Activated naive CD4-positive, alpha-beta T cell treated with anti-CD3 and anti-CD28 coated beads, Interleukin-2, amount 50 U/mL, for 24 hours (primary cell): ENCODE measurements around the gene SYNGR3.
"Not testable (repeated sequence)": the region's sequence is repeated elsewhere in the genome, so short reads cannot be mapped to it uniquely, and the experiment has no call there.

Experiments
- H3K27ac Mint-ChIP-seq: one replicate; pipeline ENCODE4 v1.8.0; 2021; ENCODE audit warnings: mild to moderate bottlenecking, mixed read lengths
- H3K27me3 Mint-ChIP-seq: one replicate; pipeline ENCODE4 v1.8.0; 2021; ENCODE audit warnings: mixed read lengths
- H3K36me3 Mint-ChIP-seq: one replicate; pipeline ENCODE4 v1.8.0; 2021; ENCODE audit warnings: mixed read lengths
- H3K4me1 Mint-ChIP-seq: one replicate; pipeline ENCODE4 v1.8.0; 2021; ENCODE audit warnings: mixed read lengths
- H3K4me3 Mint-ChIP-seq: one replicate; pipeline ENCODE4 v1.8.0; 2021; ENCODE audit warnings: mild to moderate bottlenecking, mixed read lengths
- H3K9me3 Mint-ChIP-seq: one replicate; pipeline ENCODE4 v1.8.0; 2021; ENCODE audit warnings: mixed read lengths

SYNGR3 gene

DNA sequence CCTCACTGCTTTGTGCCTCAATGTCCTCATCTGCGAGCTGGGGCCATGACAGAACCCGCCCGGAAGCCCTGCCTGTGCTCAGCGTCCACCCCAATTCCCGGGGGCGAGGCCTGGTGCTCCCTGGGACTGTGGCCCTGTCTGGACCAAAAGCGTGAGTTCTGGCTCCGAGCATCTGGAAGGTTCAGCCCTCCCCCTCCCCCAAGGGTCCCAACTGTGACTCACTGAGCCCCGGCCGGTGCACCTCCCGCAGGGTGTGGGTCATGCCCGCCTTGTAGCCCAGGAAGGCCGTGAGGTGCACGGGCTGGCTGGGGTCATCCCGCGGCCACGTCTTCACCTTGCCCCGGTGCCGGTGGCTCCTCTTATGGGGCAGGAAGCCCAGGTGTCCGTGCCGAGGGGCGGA is 36.0 kb upstream of the SYNGR3 start:
- Mint-ChIP-seq H3K27me3 (no peaks in the 10 kb centered on the region), H3K27ac (no peak overlapping the region), H3K4me3 (no peak overlapping the region), H3K4me1 (no peaks in the 10 kb centered on the region), H3K9me3 (no peaks in the 10 kb centered on the region), H3K36me3 (no peaks in the 10 kb centered on the region)

DNA sequence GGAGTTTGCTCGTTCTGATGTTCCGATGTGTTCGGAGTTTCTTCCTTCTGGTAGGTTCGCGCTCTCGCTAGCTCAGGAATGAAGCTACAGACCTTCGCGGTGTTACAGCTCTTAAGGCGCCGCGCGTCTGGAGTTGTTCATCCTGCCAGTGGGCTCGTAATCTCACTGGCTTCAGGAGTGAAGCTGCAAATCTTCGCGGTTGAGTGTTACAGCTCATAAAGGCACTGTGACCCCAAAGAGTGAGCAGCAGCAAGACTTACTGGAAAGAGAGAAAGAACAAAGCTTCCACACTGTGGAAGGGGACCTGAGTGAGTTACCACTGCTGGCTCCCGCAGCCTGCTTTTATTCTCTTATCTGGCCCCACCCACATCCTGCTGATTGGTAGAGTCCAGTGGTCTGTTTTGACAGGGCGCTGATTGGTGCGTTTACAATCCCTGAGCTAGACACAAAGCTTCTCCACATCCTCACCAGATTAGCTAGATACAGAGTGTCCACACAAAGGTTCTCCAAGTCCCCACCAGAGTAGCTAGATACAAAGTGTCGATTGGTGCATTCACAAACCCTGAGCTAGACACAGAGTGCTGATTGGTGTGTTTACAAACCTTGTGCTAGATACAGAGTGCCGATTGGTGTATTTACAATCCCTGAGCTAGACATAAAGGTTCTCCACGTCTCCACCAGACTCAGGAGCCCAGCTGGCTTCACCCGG is 32.2 kb upstream of the SYNGR3 start:
- not testable (repeated sequence) for H3K36me3 Mint-ChIP-seq, H3K27ac Mint-ChIP-seq, H3K27me3 Mint-ChIP-seq

DNA sequence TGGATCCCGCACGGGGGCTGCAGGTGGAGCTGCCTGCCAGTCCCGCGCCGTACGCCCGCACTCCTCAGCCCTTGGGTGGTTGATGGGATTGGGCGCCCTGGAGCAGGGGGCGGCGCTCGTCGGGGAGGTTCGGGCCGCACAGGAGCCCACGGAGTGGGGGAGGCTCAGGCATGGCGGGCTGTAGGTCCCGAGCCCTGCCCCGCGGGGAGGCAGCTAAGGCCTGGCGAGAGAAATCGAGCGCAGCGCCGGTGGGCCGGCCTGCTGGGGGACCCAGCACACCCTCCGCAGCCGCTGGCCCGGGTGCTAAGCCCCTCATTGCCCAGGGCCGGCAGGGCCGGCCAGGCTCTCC is 31.7 kb upstream of the SYNGR3 start:
- H3K36me3 Mint-ChIP-seq, H3K27me3 Mint-ChIP-seq, H3K9me3 Mint-ChIP-seq, H3K4me3 Mint-ChIP-seq, H3K27ac Mint-ChIP-seq: not testable (repeated sequence)
- H3K4me1 Mint-ChIP-seq, result peaks cover 25% of the 10 kb centered on the region

More for the DNA sequence above, 32.2 kb upstream of the SYNGR3 start:
- not testable (repeated sequence) for H3K9me3 Mint-ChIP-seq, H3K4me3 Mint-ChIP-seq
- H3K4me1 Mint-ChIP-seq, result peaks cover 21% of the 10 kb centered on the region

DNA sequence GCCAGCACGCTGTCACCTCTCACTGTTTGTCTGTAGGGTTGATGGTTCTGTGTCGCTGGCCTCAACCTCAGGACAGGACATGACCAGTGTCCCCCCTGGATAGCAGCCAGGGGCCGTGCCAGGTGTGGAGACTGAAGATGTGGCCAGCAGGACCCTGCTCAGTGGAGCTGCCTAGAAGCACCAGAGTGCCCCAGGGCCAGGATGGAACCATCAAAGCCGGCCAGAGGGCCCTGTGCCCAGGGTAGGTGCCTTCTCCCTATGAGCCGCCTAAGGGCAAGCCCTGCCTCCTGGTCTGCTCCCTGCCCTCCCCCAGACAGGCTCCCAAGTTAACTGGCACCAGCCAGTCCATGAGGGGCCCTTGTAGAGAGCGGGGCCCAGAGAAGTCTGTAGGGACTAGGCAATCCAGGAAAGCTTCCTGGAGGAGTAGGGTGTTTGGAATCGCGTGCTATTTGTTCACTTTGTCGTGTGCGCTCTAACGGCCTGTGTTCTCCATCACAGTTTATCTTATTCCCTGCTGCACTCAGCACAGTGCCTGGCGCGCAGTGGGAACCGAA is 31.0 kb upstream of the SYNGR3 start:
- H3K4me3 Mint-ChIP-seq, result peak overlapping the region; percentile 94
- H3K36me3 Mint-ChIP-seq, result peaks cover 15% of the 10 kb centered on the region
- peak overlapping the region; percentile 46 for H3K27ac Mint-ChIP-seq
- H3K4me1 Mint-ChIP-seq, result peaks cover 28% of the 10 kb centered on the region
- H3K9me3 Mint-ChIP-seq, result no peaks in the 10 kb centered on the region
- H3K27me3 Mint-ChIP-seq, result no peaks in the 10 kb centered on the region

DNA sequence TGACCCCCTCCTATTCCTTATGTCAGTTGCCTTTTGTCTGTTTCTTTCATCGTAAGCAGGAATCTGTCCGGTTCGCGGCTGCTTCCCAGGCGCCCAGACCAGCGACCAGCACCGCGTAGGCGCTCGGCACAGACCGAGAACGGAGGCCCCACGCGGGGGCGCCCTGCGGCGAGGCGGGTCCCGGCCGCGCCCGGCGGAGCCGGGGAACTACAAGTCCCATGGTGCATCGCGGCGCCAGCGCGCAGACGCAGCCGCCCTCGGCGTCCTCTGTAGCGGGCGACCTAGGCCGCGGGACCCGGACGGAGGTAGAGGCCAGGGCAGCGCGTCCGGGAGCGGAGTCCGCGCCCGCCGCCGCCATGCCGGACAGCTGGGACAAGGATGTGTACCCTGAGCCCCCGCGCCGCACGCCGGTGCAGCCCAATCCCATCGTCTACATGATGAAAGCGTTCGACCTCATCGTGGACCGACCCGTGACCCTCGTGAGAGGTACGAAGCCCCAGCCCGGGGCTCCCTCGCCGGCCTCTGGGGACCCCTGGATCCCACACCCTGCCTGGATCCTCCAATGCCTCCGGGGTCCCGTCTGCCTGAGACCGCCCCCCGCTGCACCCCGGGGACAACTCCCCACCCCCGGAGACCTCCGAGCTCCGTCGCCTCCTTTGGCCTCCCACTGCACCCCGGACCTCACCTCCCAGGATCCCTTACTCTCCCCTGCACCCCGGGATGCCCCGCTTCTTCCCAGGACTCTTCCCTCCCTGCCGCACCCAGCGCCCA is 30.3 kb upstream of the SYNGR3 start, which contains the start of gene NDUFB10:
Gene NDUFB10, plus strand, starts transcription at position 270 of the 771 bp plus-strand sequence. Its CDS starts 87 bp downstream, at position 357.
- peak within 1 kb of the TSS; percentile 92 for H3K27ac Mint-ChIP-seq
- no peaks in the 10 kb centered on the region for H3K9me3 Mint-ChIP-seq
- H3K27me3 Mint-ChIP-seq, result no peaks in the 10 kb centered on the region
- H3K4me1 Mint-ChIP-seq, result peaks cover 28% of the 10 kb centered on the region
- peak within 1 kb of the TSS; percentile 94 for H3K4me3 Mint-ChIP-seq
- peaks cover 19% of the 10 kb centered on the region for H3K36me3 Mint-ChIP-seq

DNA sequence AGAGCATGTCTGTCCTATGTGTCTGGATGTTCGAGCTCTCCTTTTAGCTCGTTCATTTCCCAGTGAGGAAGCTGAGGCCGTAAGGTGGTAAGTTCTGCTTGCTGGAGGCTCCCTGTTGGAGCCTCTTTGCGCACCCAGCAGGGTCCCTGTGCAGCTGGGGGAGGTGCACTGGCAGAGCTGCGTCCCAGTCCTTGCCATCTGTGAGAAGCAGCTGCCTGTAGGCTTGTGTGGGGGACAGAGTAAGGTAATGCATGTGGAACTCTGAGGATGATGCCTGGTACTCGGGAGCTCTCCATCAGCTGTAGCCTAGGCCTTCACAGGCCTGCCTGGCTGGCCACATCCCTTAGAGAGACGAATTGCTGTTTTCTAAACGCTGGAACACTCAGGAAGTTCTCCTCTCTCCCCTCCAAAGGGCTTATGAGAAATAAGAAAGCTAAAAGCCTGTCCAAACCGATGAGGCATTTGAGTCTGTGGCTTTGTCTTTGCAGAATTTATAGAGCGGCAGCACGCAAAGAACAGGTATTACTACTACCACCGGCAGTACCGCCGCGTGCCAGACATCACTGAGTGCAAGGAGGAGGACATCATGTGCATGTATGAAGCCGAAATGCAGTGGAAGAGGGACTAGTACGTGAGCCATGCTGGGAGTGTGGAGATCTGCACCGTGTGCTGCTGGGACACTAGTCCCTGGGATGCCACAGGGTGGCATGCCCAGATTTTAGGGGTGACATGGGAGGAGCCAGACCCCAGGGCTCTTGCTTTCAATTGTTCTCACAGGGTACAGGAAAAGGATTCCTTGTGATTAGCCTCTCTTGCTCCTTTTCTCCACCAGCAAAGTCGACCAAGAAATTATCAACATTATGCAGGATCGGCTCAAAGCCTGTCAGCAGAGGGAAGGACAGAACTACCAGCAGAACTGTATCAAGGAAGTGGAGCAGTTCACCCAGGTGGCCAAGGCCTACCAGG is 28.8 kb upstream of the SYNGR3 start:
- Mint-ChIP-seq H3K27ac (peak overlapping the region; percentile 92), H3K36me3 (peaks cover 22% of the 10 kb centered on the region), H3K4me1 (peaks cover 34% of the 10 kb centered on the region), H3K4me3 (peak overlapping the region; percentile 94), H3K27me3 (no peaks in the 10 kb centered on the region), H3K9me3 (no peaks in the 10 kb centered on the region)

DNA sequence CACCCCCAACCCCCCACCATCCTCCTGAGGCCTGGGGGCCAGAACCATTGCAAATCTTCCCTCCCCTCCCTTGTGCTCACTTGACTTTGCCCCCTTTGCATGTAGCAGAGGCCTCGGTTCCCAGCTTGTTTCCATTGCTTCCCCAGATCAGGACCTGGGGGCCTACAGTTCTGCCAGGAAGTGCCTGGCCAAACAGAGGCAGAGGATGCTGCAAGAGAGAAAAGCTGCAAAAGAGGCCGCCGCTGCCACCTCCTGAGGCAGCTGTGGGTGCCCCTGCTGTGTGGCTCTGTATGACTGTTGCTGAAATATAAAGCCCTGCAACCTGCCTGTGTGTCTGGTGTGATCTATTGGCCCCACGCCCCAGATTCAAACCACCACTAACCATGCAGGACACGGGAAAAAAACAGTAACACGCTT is 28.1 kb upstream of the SYNGR3 start:
- H3K27ac Mint-ChIP-seq, result peak overlapping the region; percentile 98
- H3K9me3 Mint-ChIP-seq, result no peaks in the 10 kb centered on the region
- H3K36me3 Mint-ChIP-seq, result peaks cover 22% of the 10 kb centered on the region
- H3K4me1 Mint-ChIP-seq, result peaks cover 34% of the 10 kb centered on the region
- H3K27me3 Mint-ChIP-seq, result no peaks in the 10 kb centered on the region
- peak overlapping the region; percentile 94 for H3K4me3 Mint-ChIP-seq

DNA sequence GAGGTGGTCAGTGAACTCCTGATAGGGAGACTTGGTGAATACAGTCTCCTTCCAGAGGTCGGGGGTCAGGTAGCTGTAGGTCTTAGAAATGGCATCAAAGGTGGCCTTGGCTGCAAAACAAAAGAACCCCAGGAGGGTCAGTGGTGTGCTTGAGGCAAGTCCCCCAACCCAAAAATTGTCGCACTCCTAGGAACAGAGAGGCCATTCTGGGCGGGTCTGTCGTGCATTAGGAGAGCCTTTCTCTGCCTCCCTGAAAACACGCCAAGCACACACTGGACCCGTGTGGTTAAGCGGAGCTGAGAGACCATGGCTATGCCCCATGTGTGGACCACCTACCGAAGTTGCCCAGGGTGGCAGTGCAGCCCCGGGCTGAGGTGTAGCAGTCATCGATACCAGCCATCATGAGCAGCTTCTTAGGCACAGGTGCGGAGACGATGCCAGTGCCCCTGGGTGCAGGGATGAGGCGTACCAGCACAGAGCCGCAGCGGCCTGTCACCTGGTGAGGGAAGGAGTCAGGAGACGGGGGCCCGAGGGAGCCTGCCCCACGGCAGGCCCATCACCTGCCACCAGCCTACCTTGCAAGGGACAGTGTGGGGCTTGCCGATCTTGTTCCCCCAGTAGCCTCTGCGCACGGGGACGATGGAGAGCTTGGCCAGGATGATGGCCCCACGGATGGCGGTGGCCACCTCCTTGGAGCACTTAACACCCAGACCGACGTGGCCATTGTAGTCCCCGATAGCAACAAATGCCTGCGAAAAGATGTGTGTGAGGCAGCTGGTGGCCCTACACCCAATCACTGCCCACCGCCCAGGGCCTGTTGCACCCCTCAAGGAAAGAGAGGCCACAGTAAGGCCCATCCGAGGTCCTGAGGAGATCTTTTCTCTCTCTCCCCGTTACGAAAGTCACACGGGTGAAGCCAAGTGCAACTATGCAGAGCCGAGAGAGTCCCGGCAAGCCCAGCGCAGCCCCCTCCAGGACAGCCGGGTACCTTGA is 27.3 kb upstream of the SYNGR3 start:
- Mint-ChIP-seq H3K36me3 (peaks cover 22% of the 10 kb centered on the region), H3K4me1 (peaks cover 34% of the 10 kb centered on the region), H3K27ac (peak overlapping the region; percentile 98), H3K4me3 (peak overlapping the region; percentile 94)
- not testable (repeated sequence) for H3K9me3 Mint-ChIP-seq, H3K27me3 Mint-ChIP-seq

DNA sequence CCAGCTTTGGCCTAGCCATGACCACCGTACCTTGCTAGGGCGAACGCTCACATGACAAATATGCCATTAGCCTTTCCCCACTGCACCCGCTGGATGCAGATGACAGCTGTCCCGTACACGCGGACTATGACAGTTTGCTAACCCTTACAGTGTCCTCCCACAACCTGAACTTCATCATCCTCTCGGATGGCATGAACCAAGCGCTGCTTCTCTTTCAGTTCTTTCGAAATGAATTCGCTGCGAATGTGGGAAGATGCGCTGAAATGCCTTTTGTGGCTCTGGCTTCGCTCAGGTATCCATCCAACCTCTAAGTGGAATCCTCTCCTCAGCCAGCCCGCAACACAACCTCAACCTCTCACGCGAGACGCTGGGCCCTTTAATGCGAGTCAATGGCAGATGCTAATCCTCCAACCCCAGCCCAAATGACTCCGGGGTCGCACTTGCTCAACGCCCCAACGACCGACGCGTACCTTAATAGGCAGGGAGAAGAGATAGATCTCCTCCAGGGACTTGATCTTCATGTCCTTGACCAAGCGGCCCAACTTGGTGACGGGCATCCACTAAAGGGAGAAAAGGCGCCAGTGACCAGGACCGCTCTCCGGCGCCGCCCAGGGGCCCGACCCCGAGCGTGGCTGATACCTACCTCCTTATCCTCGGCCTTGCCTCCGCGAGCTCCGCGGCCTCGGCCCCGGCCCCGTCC is 25.8 kb upstream of the SYNGR3 start:
- H3K9me3 Mint-ChIP-seq, result no peaks in the 10 kb centered on the region
- peak overlapping the region; percentile 94 for H3K4me3 Mint-ChIP-seq
- H3K36me3 Mint-ChIP-seq, result peaks cover 22% of the 10 kb centered on the region
- peaks cover 34% of the 10 kb centered on the region for H3K4me1 Mint-ChIP-seq
- H3K27me3 Mint-ChIP-seq, result no peaks in the 10 kb centered on the region
- peak overlapping the region; percentile 98 for H3K27ac Mint-ChIP-seq

DNA sequence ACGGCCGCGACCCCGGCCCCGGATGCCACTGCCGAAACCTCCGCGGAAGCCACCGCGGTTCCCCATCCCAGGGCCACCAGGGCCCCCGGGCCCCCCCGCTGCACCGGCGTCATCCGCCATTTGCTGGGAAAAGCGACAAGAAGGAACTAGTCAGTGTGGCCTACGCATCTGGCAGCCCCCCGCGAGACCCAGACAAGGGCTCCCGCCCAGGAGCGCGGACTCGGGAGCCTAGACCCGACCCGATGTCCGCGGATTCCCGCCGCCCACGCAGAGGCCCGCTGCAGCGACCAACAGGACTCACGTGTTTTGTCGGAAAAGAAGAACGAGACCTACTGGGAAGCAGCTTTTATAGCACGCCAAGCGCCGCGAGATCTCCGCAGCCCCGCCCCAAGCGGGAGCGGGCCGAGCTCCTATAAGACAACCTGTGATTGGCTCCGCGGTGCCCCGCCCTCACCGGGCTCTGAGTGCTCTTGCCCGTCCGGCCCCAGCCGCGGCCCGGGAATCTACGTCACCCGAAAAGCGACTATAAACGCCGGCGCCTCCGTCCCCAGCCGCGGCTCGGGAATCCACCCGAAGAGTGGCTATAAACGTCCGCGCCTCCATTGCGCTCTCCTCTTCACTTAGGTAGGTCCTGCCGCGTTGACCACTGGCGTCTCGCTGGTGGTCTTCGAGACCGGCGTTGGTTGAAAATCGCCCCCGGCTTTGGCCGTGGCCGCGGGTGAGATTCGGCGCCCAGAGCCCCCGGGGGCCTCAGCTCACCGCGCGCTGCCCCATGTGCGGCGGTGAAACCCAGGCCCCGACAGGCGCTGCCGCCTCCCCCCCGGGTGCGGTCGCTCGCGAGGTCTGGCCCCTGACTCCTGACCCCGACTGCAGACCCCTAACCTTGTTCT is 25.0 kb upstream of the SYNGR3 start, which contains the start of gene RPS2:
Gene RPS2, minus strand, starts transcription at position 321 of the 890 bp plus-strand sequence. Its CDS starts 201 bp downstream, at position 120.
- Mint-ChIP-seq H3K4me1 (peaks cover 31% of the 10 kb centered on the region), H3K27ac (peak within 1 kb of the TSS; percentile 98), H3K36me3 (peaks cover 22% of the 10 kb centered on the region)

DNA sequence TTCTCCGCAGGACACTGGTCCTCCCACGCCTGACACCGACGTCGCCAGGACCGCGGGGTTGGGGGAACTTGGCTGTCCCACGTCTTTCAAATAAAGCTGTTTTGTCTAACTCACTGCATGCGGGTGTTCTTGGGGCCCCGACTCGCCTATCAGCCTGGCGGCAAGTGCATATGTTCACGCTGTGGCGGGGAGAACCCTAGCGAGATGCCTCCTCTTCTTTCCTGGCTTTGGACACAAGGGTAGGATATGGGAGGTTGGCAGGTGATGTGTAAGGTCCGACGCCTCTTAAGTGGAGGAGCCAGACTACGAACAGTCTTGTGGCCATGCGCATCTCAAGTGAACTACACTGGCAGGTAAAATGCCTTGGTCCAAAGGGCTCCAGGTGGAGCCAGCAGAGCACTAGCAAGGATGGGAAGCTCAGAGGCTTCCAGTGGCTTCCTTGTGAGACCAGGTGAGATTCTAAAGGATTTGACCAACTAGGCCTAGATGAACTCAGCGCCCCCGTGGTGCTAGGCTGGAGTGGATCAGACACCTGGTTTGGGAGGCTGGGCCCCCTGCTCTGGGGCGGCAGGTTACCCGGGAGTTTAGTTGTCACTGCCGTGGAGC is 24.3 kb upstream of the SYNGR3 start:
- H3K4me1 Mint-ChIP-seq, result peaks cover 25% of the 10 kb centered on the region
- H3K36me3 Mint-ChIP-seq, result peaks cover 22% of the 10 kb centered on the region
- H3K27ac Mint-ChIP-seq, result peak overlapping the region; percentile 95
- no peaks in the 10 kb centered on the region for H3K27me3 Mint-ChIP-seq
- H3K9me3 Mint-ChIP-seq, result no peaks in the 10 kb centered on the region
- H3K4me3 Mint-ChIP-seq, result peak overlapping the region; percentile 94

More for the DNA sequence above, 25.0 kb upstream of the SYNGR3 start, which contains the start of gene RPS2:
- Mint-ChIP-seq H3K9me3 (no peaks in the 10 kb centered on the region), H3K27me3 (no peaks in the 10 kb centered on the region), H3K4me3 (peak within 1 kb of the TSS; percentile 94)

DNA sequence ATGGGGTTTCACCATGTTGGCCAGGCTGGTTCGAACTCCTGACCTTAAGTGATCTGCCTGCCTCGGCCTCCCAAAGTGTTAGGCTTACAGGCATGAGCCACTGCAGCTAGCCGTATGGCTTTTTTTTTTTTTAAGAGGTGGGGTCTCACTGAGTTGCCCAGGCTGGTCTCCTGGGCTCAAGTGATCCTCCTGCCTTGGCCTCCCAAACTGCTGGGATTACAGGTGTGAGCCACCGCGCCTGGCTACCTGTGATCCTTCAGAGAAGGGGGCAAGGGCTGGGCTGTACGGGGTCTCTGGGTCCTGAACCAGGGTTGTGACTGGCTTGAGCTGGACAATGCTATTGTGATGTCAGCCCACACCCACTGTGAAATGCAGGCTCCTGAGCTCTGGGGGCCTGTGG is 23.3 kb upstream of the SYNGR3 start, which contains the start of gene RNF151:
Gene RNF151, plus strand, starts transcription at position 397 of the 400 bp plus-strand sequence. CDS start 26 bp downstream, outside the sequence.
- Mint-ChIP-seq H3K36me3 (peaks cover 18% of the 10 kb centered on the region), H3K4me3 (peak within 1 kb of the TSS; percentile 94), H3K4me1 (peaks cover 23% of the 10 kb centered on the region), H3K27me3 (no peaks in the 10 kb centered on the region), H3K27ac (peak within 1 kb of the TSS; percentile 95), H3K9me3 (no peaks in the 10 kb centered on the region)
